Type B pancreatic cell (in vitro differentiated cells): ENCODE data around the gene PMAIP1. TPM values are rescaled to one million over a fixed set of nuclear protein-coding genes. Genes with fewer than 3 reads are reported as not detected.
A peak's percentile ranks its signal among the peaks of the same experiment; 100 is the strongest.
"Not testable (repeated sequence)": the region's sequence is repeated elsewhere in the genome, so short reads cannot be mapped to it uniquely, and the experiment has no call there.

Source experiments
- DNase-seq: peaks from one replicate; pipeline ENCODE4 v3.0.0; 2021; ENCODE audit warnings: mixed read lengths; ENCODE audit not compliant: unreplicated experiment; ENCODE audit errors: extremely low spot score
- H3K27ac Mint-ChIP-seq: 2 replicates; pipeline ENCODE4 v1.8.0; 2021; ENCODE audit warnings: mild to moderate bottlenecking, mixed read lengths
- H3K27me3 Mint-ChIP-seq: 2 replicates; pipeline ENCODE4 v1.8.0; 2021; ENCODE audit warnings: mixed read lengths
- H3K36me3 Mint-ChIP-seq: 2 replicates; pipeline ENCODE4 v1.8.0; 2021; ENCODE audit warnings: mixed read lengths
- H3K4me1 Mint-ChIP-seq: one replicate; pipeline ENCODE4 v1.8.0; 2021; ENCODE audit warnings: mixed read lengths; ENCODE audit not compliant: unreplicated experiment
- H3K4me3 Mint-ChIP-seq: 2 replicates; pipeline ENCODE4 v1.8.0; 2021; ENCODE audit warnings: mild to moderate bottlenecking, mixed read lengths
- H3K9me3 Mint-ChIP-seq: 2 replicates; pipeline ENCODE4 v1.8.0; 2021; ENCODE audit warnings: mixed read lengths
- long read RNA-seq: library from polyadenylated mRNA; unstranded; transcript quantifications from one replicate; pipeline ENCODE4 v2.0.0, GENCODE V29; 2020
- total RNA-seq: library from RNA; stranded (reverse); gene quantifications from 2 replicates; pipeline ENCODE4 v1.2.1, GENCODE V29; 2021; ENCODE audit warnings: low replicate concordance
- TF ChIP-seq, protein P1 (sequence below): fragments of 200-600 bp; sonication (generic); conservative IDR thresholded peaks from 2 replicates; pipeline ENCODE4 v1.5.0; 2021; ENCODE audit warnings: antibody characterized with exemption, mild to moderate bottlenecking

PMAIP1 gene
- 16.5 and 24.4 TPM in 2 replicates for total RNA-seq
- long read RNA-seq, transcript PMAIP1-202 (2 exons, 1,948 nt): major isoform, 159 of 165 reads
- long read RNA-seq, partial matches to known transcripts: 0 of 165 reads
- long read RNA-seq, other reads (novel, unspliced or antisense): 6 of 165 reads

DNA sequence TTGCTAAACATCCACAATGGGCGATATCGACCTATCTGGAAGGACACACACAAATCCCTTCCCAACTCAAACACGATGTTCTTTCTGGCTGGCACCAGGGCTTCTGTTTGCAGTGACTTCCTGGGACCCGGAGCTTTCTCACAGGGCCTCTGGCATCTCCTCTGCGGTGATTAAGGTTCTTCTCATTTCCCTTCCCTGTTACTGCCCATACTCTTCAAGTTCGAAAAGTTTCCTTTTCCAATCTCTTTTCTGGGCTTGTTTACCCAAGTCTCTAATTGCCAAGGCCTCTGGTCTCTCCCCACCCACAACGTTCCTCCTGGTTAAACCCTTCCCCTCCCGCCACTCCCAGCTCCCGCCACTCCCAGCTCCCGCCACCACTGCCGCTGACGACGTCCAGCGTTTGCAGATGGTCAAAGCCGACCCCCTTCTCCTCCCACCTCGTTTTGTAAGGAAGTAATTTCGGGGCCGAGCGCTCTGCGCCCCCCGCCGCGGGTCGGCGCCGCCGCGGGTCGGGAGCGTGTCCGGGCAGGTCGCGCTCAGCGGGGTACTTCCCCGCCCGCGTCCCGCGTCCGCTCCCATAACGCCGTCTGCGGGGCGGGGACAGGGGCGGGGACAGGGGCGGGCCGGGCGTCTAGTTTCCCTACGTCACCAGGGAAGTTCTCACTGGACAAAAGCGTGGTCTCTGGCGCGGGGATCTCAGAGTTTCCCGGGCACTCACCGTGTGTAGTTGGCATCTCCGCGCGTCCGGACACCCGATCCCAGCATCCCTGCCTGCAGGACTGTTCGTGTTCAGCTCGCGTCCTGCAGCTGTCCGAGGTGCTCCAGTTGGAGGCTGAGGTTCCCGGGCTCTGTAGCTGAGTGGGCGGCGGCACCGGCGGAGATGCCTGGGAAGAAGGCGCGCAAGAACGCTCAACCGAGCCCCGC is at the start of gene PMAIP1:
PMAIP1 (plus strand) TSS at position 699 of the 924 bp plus-strand sequence; CDS start at position 881, 182 bp downstream.
- Mint-ChIP-seq H3K36me3 (peaks cover 19% of the 10 kb centered on the region), H3K4me1 (peaks cover 33% of the 10 kb centered on the region)

DNA sequence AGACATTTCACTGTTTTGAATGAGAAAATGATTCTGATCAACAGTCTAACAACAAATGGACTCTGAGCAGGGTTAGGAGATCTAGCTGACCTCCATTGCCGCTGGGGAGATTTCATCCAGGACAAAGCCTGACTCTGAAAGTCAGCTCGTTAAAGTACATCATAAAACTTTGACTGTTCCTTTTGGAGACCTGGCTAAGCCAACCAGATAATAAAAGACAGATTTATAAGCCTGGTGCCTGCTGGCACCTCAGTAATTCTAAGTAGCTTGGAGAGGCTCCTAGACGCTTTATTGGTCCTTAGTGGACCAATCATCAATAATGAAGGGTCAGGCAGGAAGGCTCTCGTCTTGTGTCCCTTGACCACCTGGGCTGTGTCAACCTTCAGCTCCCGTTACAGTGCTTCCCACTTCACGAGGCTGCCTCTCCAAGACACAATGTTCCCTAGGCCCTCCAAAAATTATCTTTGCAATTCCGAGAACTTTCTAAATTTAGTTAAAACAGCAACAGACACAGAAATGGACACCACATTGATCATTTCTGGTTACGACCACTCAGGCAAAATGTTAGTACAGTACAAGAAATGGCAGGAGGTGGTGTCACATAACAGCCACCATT is 47.9 kb upstream of the PMAIP1 start:
- H3K9me3 Mint-ChIP-seq: no peaks in the 10 kb centered on the region

More for the DNA sequence above, at the start of gene PMAIP1:
- peak; percentile 89 for DNase-seq
- TF ChIP-seq, protein P1, sequence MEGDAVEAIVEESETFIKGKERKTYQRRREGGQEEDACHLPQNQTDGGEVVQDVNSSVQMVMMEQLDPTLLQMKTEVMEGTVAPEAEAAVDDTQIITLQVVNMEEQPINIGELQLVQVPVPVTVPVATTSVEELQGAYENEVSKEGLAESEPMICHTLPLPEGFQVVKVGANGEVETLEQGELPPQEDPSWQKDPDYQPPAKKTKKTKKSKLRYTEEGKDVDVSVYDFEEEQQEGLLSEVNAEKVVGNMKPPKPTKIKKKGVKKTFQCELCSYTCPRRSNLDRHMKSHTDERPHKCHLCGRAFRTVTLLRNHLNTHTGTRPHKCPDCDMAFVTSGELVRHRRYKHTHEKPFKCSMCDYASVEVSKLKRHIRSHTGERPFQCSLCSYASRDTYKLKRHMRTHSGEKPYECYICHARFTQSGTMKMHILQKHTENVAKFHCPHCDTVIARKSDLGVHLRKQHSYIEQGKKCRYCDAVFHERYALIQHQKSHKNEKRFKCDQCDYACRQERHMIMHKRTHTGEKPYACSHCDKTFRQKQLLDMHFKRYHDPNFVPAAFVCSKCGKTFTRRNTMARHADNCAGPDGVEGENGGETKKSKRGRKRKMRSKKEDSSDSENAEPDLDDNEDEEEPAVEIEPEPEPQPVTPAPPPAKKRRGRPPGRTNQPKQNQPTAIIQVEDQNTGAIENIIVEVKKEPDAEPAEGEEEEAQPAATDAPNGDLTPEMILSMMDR: peak; percentile 0
- Mint-ChIP-seq H3K27ac (peak within 1 kb of the TSS; percentile 98), H3K9me3 (no peaks in the 10 kb centered on the region), H3K4me3 (peak within 1 kb of the TSS; percentile 94), H3K27me3 (peaks cover 44% of the 10 kb centered on the region)

DNA sequence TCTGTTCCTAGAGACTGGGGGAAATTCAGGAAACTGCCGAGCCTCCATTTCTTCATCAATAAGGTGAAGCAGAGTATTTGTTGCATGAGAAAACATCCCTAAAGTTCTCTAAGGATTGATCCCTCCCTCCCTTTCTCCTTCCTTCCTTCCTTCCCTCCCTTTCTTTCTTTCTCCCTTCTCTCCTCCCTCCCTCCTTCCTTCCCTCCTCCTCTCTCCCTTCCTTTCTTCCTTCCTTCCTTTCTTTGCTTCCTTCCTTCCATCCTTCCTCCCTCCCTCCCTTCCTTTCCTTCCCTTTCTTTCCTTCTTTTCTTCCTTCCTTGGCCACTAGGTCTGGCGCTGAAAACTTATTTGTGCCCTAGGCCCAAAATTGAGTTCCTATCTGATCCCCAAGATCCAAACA is 47.2 kb upstream of the PMAIP1 start:
- no peak overlapping the region for H3K4me3 Mint-ChIP-seq
- DNase-seq: no peak
- no peaks in the 10 kb centered on the region for H3K9me3 Mint-ChIP-seq
- no peak overlapping the region for H3K27ac Mint-ChIP-seq
- H3K4me1 Mint-ChIP-seq: no peaks in the 10 kb centered on the region
- no peaks in the 10 kb centered on the region for H3K27me3 Mint-ChIP-seq
- H3K36me3 Mint-ChIP-seq: no peaks in the 10 kb centered on the region
- TF ChIP-seq, protein P1: no peak

More for the DNA sequence above, 47.9 kb upstream of the PMAIP1 start:
- TF ChIP-seq, protein P1: no peak
- no peak overlapping the region for H3K4me3 Mint-ChIP-seq
- no peaks in the 10 kb centered on the region for H3K4me1 Mint-ChIP-seq
- no peak for DNase-seq
- no peaks in the 10 kb centered on the region for H3K36me3 Mint-ChIP-seq
- H3K27ac Mint-ChIP-seq: no peak overlapping the region
- no peaks in the 10 kb centered on the region for H3K27me3 Mint-ChIP-seq

DNA sequence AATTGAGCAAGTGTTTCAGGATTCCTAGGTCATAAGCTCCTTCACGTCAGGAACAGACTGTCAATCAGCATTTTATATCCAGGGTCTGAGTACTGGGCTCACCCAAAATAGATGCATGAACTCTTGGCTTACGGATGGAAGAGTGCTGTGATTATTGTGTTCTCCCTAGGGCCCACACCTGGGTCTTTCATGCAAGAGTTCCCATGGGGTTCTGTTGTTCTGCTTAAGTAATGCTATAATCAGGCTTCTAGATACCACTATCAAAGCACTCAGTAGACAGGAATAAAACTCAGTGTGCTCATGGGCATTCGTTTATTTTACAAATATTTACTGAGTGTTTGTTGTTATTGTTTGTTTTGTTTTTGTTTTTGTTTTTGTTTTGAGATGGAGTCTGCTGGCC is 46.4 kb upstream of the PMAIP1 start:
- Mint-ChIP-seq H3K9me3 (no peaks in the 10 kb centered on the region), H3K27ac (no peak overlapping the region), H3K4me3 (no peak overlapping the region), H3K27me3 (no peaks in the 10 kb centered on the region), H3K4me1 (no peaks in the 10 kb centered on the region), H3K36me3 (no peaks in the 10 kb centered on the region)
- TF ChIP-seq, protein P1: no peak
- DNase-seq: no peak

DNA sequence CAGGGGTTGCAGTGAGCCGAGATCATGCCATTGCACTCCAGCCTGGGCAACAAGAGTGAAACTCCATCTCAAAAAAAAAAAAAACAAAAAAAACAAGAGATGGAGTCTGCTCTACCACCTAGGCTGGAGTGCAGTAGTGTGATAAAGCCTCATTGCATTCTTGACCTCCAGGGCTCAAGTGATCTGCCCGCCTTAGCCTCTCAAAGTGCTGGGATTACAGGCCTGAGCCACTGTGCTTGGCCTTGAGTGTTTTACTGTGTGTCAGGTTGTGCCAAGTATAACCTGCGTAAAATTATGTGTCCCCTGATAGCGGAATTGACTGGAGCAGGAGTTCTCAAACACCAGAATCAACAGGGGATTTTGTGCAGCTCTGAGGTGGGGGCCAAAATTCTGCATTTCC is 45.8 kb upstream of the PMAIP1 start:
- H3K4me1 Mint-ChIP-seq, DNase-seq, H3K27me3 Mint-ChIP-seq, H3K36me3 Mint-ChIP-seq, H3K9me3 Mint-ChIP-seq, H3K27ac Mint-ChIP-seq, H3K4me3 Mint-ChIP-seq: not testable (repeated sequence)

DNA sequence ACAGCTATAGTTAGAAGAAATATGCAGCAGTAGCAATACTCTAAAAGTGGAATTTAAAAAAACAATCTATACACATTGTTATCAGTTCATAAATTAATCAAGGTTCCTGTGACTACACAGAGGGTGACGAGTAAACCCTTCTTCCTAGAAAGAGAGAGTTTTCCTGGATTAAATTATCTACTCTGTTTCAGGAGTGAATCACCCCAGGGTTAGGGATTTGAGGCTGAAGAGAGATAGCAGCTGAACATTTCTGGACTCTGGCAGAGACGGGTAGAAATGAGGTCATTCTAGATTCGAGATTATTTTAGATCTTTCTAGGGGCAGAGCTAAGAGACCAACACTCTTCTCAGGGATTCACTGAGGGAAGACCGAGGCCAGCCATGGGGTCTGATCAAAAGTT is 38.8 kb upstream of the PMAIP1 start:
- Mint-ChIP-seq H3K4me3 (no peak overlapping the region), H3K36me3 (no peaks in the 10 kb centered on the region), H3K27ac (no peak overlapping the region), H3K9me3 (no peaks in the 10 kb centered on the region), H3K4me1 (peaks cover 5% of the 10 kb centered on the region), H3K27me3 (no peaks in the 10 kb centered on the region)
- TF ChIP-seq, protein P1: no peak
- DNase-seq: no peak
